Heart right ventricle (tissue), 16 donors: ENCODE measurements around the gene TBCC. TPM values are rescaled to one million over a fixed set of nuclear protein-coding genes. Genes with fewer than 3 reads are reported as not detected.

Source experiments
- ATAC-seq, 8 donors: fragments of 200-7000 bp; cut with Tn5 transposase; one replicate each; pipeline ENCODE4 v1.9.1; 2020; ENCODE audit warnings: mild to moderate bottlenecking in 8 of 8, moderate library complexity in 8 of 8, moderate number of reproducible peaks in 1 of 8
- DNase-seq, 2 donors: peaks; one replicate each; pipeline ENCODE4 v3.0.0-alpha.2; 2020
- H3K27ac ChIP-seq, 10 donors: fragments of 200-600 bp; sonication (generic) in 2 of 10; one replicate each; pipeline versions ENCODE4 v1.5.0 to v1.8.0; 2020 to 2022; ENCODE audit warnings: mild to moderate bottlenecking in 3 of 10
- H3K27me3 ChIP-seq, 7 donors: fragments of 200-600 bp; one replicate each; pipeline ENCODE4 v1.8.0; 2021 to 2022; ENCODE audit warnings: mild to moderate bottlenecking in 2 of 7
- H3K36me3 ChIP-seq, 9 donors: fragments of 200-600 bp; sonication (generic) in 1 of 9; one replicate each; pipeline versions ENCODE4 v1.5.0 to v1.8.0; 2020 to 2022; ENCODE audit warnings: mild to moderate bottlenecking in 2 of 9
- H3K4me1 ChIP-seq, 9 donors: fragments of 200-600 bp; sonication (generic) in 1 of 9; one replicate each; pipeline versions ENCODE4 v1.5.0 to v1.8.0; 2020 to 2022; ENCODE audit warnings: mild to moderate bottlenecking in 4 of 9
- H3K4me3 ChIP-seq, 10 donors: fragments of 200-600 bp; sonication (generic) in 2 of 10; one replicate each; pipeline versions ENCODE4 v1.5.0 to v1.8.0; 2020 to 2022; ENCODE audit warnings: mild to moderate bottlenecking in 7 of 10, moderate library complexity in 2 of 10
- H3K9me3 ChIP-seq, 11 donors: fragments of 200-600 bp in 10 of 11; sonication (generic) in 2 of 11; one replicate each; pipeline versions ENCODE4 v1.5.0 to v1.8.0; 2013 to 2022; ENCODE audit warnings: mild to moderate bottlenecking in 2 of 11, control low read depth in 1 of 11, moderate library complexity in 1 of 11
- CTCF ChIP-seq, 9 donors: fragments of 200-600 bp; sonication (generic) in 2 of 9; IDR thresholded peaks; one replicate each; pipeline versions ENCODE4 v1.5.0 to v1.8.0; 2021 to 2022; ENCODE audit warnings: antibody characterized with exemption in 9 of 9, mild to moderate bottlenecking in 5 of 9, moderate library complexity in 1 of 9
- WGBS, 2 donors: extraction: QIAGEN DNeasy Blood & Tissue Kit; methylation state at CpG; one replicate each; pipeline ENCODE4 v1.1.7; 2013; ENCODE audit warnings: inconsistent platforms in 1 of 2; 5-methylcytosine and 5-hydroxymethylcytosine counted together
- intact Hi-C, 10 donors: fragments of 100-400 bp; cut with DNase I; formaldehyde crosslinking; loops; one replicate each; pipeline versions ENCODE4 v1.11.1 to v1.14.2; 2022
- polyA plus RNA-seq, 2 donors: library from polyadenylated mRNA; stranded (reverse); fragments of 200-250 nt; gene quantifications; one replicate each; pipeline ENCODE4 v1.2.3, GENCODE V29; 2013
- total RNA-seq, 10 donors: library from RNA; stranded (reverse); fragmentation: NEBNext Ultra II Directional in 3 of 10; extraction: Animal tissue kit (Norgen Biotek cat#: 25700) in 3 of 10; gene quantifications; one replicate each; pipeline versions ENCODE4 v1.2.1 to v1.2.4, GENCODE V29; 2021 to 2023
- donor health status: Arrhythmogenic right ventricular cardiomyopathy.
- donor health status: ischemic (EF 13 %, LVEDD 7.1; RV severe dilation, severe dysfunction).
- donor health status: healthy with polysubstance abuse.
- donor health status: DM: no; HTN: yes; CAD: no.
- donor health status: DM: no; HTN: no; CAD: no.
- donor health status: ischemic (EF 25% LVEDD 6.9; RV normal size, moderate dysfunction).
- donor health status: ischemic (EF 25% LVEDD 5.7; RV mildly dilated, moderate dysfunction).
- donor health status: healthy.
- donor health status: DM: yes; HTN: yes; CAD: no.
- donor health status: Ischemic cardiomyopathy.
- donor health status: ischemic (EF 35%, LVEDD 5.7; RV mildly dilated, moderate dysfunction).
- donor health status: nonischemic (EF 11% LVEDD 7.7; RV severe dilation, severe dysfunction).
- donor health status: DM: yes; HTN: yes; CAD: no.
- donor health status: PGD.
- donor health status: ischemic (EF 29% LVEDD 5.4; RV normal size, mild dysfunction).
- donor health status: nonischemic (EF 23%, LVEDD 6.1; RV moderate dilation, normal function).

TBCC gene
- total and polyA plus RNA-seq, 12 donors, result 9.8 to 22.4 (median 13.6) TPM

- ATAC-seq, result no peak
- peak overlapping the region in 5 of 10 donors; percentile 84 to 98 (median 96) for H3K27ac ChIP-seq
- TF ChIP-seq CTCF (IDR thresholded peaks at IDR 0.05), result no peak
- H3K4me3 ChIP-seq, result peak overlapping the region in 5 of 10 donors; percentile 68 to 99 (median 96)
- 62 to 64% methylated on average over 8 of the region's 8 CpGs for WGBS, 2 donors
- intact Hi-C loops, result loop anchor here in 5 of 10 donors (5.0 kb wide), 3 partner anchors 34 to 144 kb away; partner anchors contain the start of genes BICRAL (in 3 of the 5) and RPL7L1 (in 3 of the 5)
- H3K4me1 ChIP-seq, result peaks cover 5 to 37% (median 32%) of the 10 kb centered on the region in 9 donors
- DNase-seq, result no peak
- H3K9me3 ChIP-seq, result no peaks in the 10 kb centered on the region
- no peaks in the 10 kb centered on the region for H3K27me3 ChIP-seq
- H3K36me3 ChIP-seq, result peaks cover 0 to 6% (median 0%) of the 10 kb centered on the region in 9 donors
Observed at GRCh38 chr6:42748203-42748898, 2.4 kb upstream of the TBCC start.

GRCh38 chr6:42746463-42747391 lies 824 bp upstream of the TBCC start:
- Histone ChIP-seq H3K9me3 (no peaks in the 10 kb centered on the region), H3K36me3 (peaks cover 0 to 6% (median 0%) of the 10 kb centered on the region in 9 donors), H3K27me3 (no peaks in the 10 kb centered on the region), H3K4me1 (peaks cover 5 to 38% (median 32%) of the 10 kb centered on the region in 9 donors), H3K27ac (peak overlapping the region; percentile 84 to 98 (median 95)), H3K4me3 (peak overlapping the region; percentile 68 to 99 (median 91))
- TF ChIP-seq CTCF (IDR thresholded peaks at IDR 0.05), result no peak
- ATAC-seq (peak; percentile 76 to 90 (median 85)), DNase-seq (peak; percentile 82 to 84)
- WGBS, 2 donors, result 0 to 1% methylated on average over 50 to 55 of the region's 55 CpGs
- intact Hi-C loops, result loop anchor here in 9 of 10 donors (1.0 to 5.0 kb wide), 7 partner anchors 36 to 146 kb away; partner anchors contain the start of genes BICRAL (in 8 of the 9) and RPL7L1 (in 5 of the 9)

GRCh38 chr6:42745083-42745639 lies 742 bp downstream of the TBCC start:
- peak overlapping the region in 9 of 10 donors; percentile 84 to 98 (median 91) for H3K27ac ChIP-seq
- WGBS, 2 donors, result 2% methylated on average over 29 of the region's 29 CpGs
- H3K36me3 ChIP-seq, result peaks cover 0 to 5% (median 0%) of the 10 kb centered on the region in 9 donors
- DNase-seq, result peak; percentile 14 to 19
- H3K9me3 ChIP-seq, result no peaks in the 10 kb centered on the region
- no peak for ATAC-seq
- H3K4me1 ChIP-seq, result peaks cover 5 to 38% (median 32%) of the 10 kb centered on the region in 9 donors
- H3K27me3 ChIP-seq, result no peaks in the 10 kb centered on the region
- intact Hi-C loops, result loop anchor here in 5 of 10 donors (5.0 kb wide), 3 partner anchors 37 to 147 kb away; partner anchors contain the start of genes BICRAL (in 3 of the 5) and RPL7L1 (in 3 of the 5)
- H3K4me3 ChIP-seq, result peak overlapping the region; percentile 68 to 99 (median 96)
- no peak for TF ChIP-seq CTCF (IDR thresholded peaks at IDR 0.05)
